Stimulated activated CD4-positive, alpha-beta T cell treated with anti-CD3 and anti-CD28 coated beads, Interleukin-15, amount 100 ng/mL, for 24 hours (primary cell): ENCODE data around the gene AKAP9.
"Not testable (repeated sequence)": the region's sequence is repeated elsewhere in the genome, so short reads cannot be mapped to it uniquely, and the experiment has no call there.

Experiments
- DNase-seq: peaks from one replicate; pipeline ENCODE4 v3.0.0-alpha.2; 2020

Gene AKAP9

GRCh38 chr7:92141161-92141560 lies 200.5 kb downstream of the AKAP9 start:
- DNase-seq: no peak

- DNase-seq: not testable (repeated sequence)
These were observed 202.1 kb downstream of the AKAP9 start for GRCh38 chr7:92142791-92143190.

GRCh38 chr7:92143192-92143880 lies 202.7 kb downstream of the AKAP9 start:
- DNase-seq: not testable (repeated sequence)

GRCh38 chr7:92149736-92150239 lies 209.1 kb downstream of the AKAP9 start:
- no peak for DNase-seq

- DNase-seq: no peak
These were observed 209.9 kb downstream of the AKAP9 start for GRCh38 chr7:92150450-92151017.

GRCh38 chr7:92155108-92155739 lies 214.6 kb downstream of the AKAP9 start:
- no peak for DNase-seq

- DNase-seq: no peak
These were observed 216.3 kb downstream of the AKAP9 start for GRCh38 chr7:92156990-92157389.

GRCh38 chr7:92158660-92159575 lies 218.3 kb downstream of the AKAP9 start:
- DNase-seq: no peak
